Measurements from ENCODE around the gene CNEP1R1. TPM values are rescaled to one million over a fixed set of nuclear protein-coding genes. Genes with fewer than 3 reads are reported as not detected.

The CNEP1R1 gene
- total RNA-seq, 2 experiments from 2014 or later, result 36.6 to 46.3 TPM

DNA sequence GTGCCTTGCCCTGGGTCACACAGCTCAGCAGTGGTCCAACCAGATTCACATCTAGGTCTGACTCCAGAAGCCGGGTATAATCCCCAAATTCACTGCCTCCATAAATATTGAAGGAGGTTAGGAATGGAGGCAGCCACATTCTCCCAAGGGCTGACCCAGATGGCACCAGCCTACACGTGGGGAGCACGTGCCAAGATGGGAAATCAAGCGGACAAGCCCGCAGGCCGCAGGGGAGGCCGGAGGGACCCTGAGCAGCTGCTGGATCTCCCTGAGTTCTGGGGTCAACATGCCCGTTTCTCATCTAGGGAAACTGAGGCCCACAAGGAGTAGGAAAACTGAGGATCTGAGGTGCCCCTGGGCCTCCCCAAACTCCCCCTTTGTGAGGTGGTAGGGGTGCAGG lies 32.2 kb upstream of the CNEP1R1 start:
- no peak overlapping the region for H3K27ac ChIP-seq (ENCODE audit: low read depth in 1 of 2, low read length in 2 of 2)
- TF ChIP-seq, protein P1, sequence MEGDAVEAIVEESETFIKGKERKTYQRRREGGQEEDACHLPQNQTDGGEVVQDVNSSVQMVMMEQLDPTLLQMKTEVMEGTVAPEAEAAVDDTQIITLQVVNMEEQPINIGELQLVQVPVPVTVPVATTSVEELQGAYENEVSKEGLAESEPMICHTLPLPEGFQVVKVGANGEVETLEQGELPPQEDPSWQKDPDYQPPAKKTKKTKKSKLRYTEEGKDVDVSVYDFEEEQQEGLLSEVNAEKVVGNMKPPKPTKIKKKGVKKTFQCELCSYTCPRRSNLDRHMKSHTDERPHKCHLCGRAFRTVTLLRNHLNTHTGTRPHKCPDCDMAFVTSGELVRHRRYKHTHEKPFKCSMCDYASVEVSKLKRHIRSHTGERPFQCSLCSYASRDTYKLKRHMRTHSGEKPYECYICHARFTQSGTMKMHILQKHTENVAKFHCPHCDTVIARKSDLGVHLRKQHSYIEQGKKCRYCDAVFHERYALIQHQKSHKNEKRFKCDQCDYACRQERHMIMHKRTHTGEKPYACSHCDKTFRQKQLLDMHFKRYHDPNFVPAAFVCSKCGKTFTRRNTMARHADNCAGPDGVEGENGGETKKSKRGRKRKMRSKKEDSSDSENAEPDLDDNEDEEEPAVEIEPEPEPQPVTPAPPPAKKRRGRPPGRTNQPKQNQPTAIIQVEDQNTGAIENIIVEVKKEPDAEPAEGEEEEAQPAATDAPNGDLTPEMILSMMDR (IDR thresholded peaks at IDR 0.05), result no peak
- ChIA-PET CTCF (no interaction called here), POLR2A (no interaction called here)
- no peak overlapping the region for H3K4me3 Mint-ChIP-seq
- H3K9me3 ChIP-seq (ENCODE audit: control insufficient read depth in 1 of 2, insufficient read depth in 1 of 2, low read length in 2 of 2), result no peaks in the 10 kb centered on the region
- H3K9me3 Mint-ChIP-seq, result no peaks in the 10 kb centered on the region
- no peaks in the 10 kb centered on the region for H3K36me3 ChIP-seq (ENCODE audit: insufficient read depth, low read length)
- H3K4me1 Mint-ChIP-seq (ENCODE audit: low read depth), result no peaks in the 10 kb centered on the region
- ATAC-seq (ENCODE audit: poor library complexity) (no peak), DNase-seq (no peak)
- no peaks in the 10 kb centered on the region for H3K36me3 Mint-ChIP-seq (ENCODE audit: low read depth)
- intact Hi-C loops (cut with DNase I, micrococcal nuclease), result no loop called here
- H3K4me3 ChIP-seq (ENCODE audit: low read length), result no peak overlapping the region
- no peaks in the 10 kb centered on the region for H3K4me1 ChIP-seq (ENCODE audit: insufficient read depth, low read length)
- peaks cover 5 to 6% of the 10 kb centered on the region in 2 experiments for H3K27me3 ChIP-seq (ENCODE audit: control insufficient read depth in 1 of 2, insufficient read depth in 2 of 2, low read length in 2 of 2)
- H3K27me3 Mint-ChIP-seq, result peaks cover 11% of the 10 kb centered on the region
- H3K27ac Mint-ChIP-seq, result no peak overlapping the region

GRCh38 chr16:49993579-49993978 lies 31.4 kb upstream of the CNEP1R1 start:
- ChIA-PET POLR2A (no interaction called here), CTCF (no interaction called here)
- Mint-ChIP-seq H3K27ac (no peak overlapping the region), H3K4me3 (no peak overlapping the region), H3K4me1 (ENCODE audit: low read depth) (no peaks in the 10 kb centered on the region), H3K36me3 (ENCODE audit: low read depth) (no peaks in the 10 kb centered on the region), H3K27me3 (peaks cover 14% of the 10 kb centered on the region), H3K9me3 (no peaks in the 10 kb centered on the region)
- Histone ChIP-seq H3K4me1 (ENCODE audit: insufficient read depth, low read length) (no peaks in the 10 kb centered on the region), H3K27me3 (ENCODE audit: control insufficient read depth in 1 of 2, insufficient read depth in 2 of 2, low read length in 2 of 2) (peaks cover 5 to 6% of the 10 kb centered on the region in 2 experiments), H3K9me3 (ENCODE audit: control insufficient read depth in 1 of 2, insufficient read depth in 1 of 2, low read length in 2 of 2) (no peaks in the 10 kb centered on the region), H3K27ac (ENCODE audit: low read depth in 1 of 2, low read length in 2 of 2) (no peak overlapping the region), H3K4me3 (ENCODE audit: low read length) (no peak overlapping the region), H3K36me3 (ENCODE audit: insufficient read depth, low read length) (no peaks in the 10 kb centered on the region)
- no peak for DNase-seq
- TF ChIP-seq, protein P1 (IDR thresholded peaks at IDR 0.05), result no peak
- intact Hi-C loops (cut with DNase I, micrococcal nuclease), result no loop called here
- no peak for ATAC-seq (ENCODE audit: poor library complexity)

GRCh38 chr16:49994006-49994405 lies 31.0 kb upstream of the CNEP1R1 start:
- no peak overlapping the region for H3K27ac ChIP-seq (ENCODE audit: low read depth in 1 of 2, low read length in 2 of 2)
- H3K27ac Mint-ChIP-seq, result no peak overlapping the region
- no peaks in the 10 kb centered on the region for H3K9me3 Mint-ChIP-seq
- peaks cover 5 to 6% of the 10 kb centered on the region in 2 experiments for H3K27me3 ChIP-seq (ENCODE audit: control insufficient read depth in 1 of 2, insufficient read depth in 2 of 2, low read length in 2 of 2)
- ChIA-PET CTCF (no interaction called here), POLR2A (no interaction called here)
- no peaks in the 10 kb centered on the region for H3K9me3 ChIP-seq (ENCODE audit: control insufficient read depth in 1 of 2, insufficient read depth in 1 of 2, low read length in 2 of 2)
- H3K4me1 ChIP-seq (ENCODE audit: insufficient read depth, low read length), result no peaks in the 10 kb centered on the region
- no peaks in the 10 kb centered on the region for H3K4me1 Mint-ChIP-seq (ENCODE audit: low read depth)
- no peak overlapping the region for H3K4me3 ChIP-seq (ENCODE audit: low read length)
- H3K36me3 Mint-ChIP-seq (ENCODE audit: low read depth), result no peaks in the 10 kb centered on the region
- ATAC-seq (ENCODE audit: poor library complexity) (no peak), DNase-seq (no peak)
- H3K36me3 ChIP-seq (ENCODE audit: insufficient read depth, low read length), result no peaks in the 10 kb centered on the region
- intact Hi-C loops (cut with DNase I, micrococcal nuclease), result no loop called here
- peaks cover 16% of the 10 kb centered on the region for H3K27me3 Mint-ChIP-seq
- no peak overlapping the region for H3K4me3 Mint-ChIP-seq
- TF ChIP-seq, protein P1 (IDR thresholded peaks at IDR 0.05), result no peak

Data from CD4-positive, alpha-beta T cell (primary cell).